IPS DF 19.7 (cell line): ENCODE results near the gene UTS2R.
"Not testable (repeated sequence)": the region's sequence is repeated elsewhere in the genome, so short reads cannot be mapped to it uniquely, and the experiment has no call there.

Experiments used
- DNase-seq: peaks from one replicate; pipeline ENCODE4 v3.0.0-alpha.2; 2013; ENCODE audit warnings: low read depth, low spot score

UTS2R gene

DNA sequence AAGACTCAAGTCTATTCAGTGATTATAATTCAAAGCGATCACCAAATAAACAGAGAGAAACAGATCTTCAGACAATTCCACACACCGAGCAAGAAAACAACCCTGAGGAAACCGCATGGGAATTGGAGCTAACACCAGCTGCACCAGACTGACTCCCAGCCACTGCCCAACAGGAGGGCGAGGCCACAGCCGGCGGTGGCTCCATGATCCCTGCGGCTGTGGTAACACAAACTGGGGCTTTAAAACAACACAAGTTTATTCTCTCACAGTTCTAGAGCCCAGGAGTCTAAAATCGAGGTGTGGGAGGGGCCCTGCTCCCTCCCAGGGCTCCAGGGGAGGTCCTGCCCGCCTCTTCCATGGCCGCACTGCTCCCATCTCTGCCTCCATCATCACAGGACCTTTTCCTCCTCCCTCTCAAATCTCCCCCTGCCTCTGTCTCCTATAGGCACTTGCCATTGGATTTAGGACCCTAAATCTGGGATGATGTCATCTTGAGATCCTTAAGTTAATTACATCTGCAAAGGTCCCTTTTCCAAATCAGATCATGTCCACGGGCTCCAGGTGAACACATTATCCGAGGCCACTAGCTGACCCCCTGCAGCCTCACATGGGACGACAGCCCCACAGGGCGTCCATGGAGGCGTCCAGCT, 36.8 kb downstream of the UTS2R start:
- DNase-seq = no peak

DNA sequence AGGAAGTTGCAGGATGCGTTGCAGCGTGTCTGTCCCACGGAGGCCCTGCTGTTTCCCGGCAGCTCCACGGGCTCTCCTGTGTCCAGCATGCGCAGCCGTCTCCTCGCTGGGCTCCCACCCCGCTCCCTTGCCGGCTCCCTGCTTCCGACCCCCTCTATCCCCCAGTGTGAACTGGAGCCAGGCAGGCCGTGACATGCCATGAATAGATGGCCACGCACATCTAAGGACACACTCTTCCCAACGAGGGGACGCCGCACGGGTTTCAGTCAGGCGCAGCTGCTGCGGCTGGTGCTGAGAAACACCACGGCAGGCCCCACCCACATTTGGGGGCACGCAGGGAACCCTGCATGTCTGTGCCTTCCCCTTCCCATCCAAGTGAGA, 37.4 kb downstream of the UTS2R start:
- no peak for DNase-seq

DNA sequence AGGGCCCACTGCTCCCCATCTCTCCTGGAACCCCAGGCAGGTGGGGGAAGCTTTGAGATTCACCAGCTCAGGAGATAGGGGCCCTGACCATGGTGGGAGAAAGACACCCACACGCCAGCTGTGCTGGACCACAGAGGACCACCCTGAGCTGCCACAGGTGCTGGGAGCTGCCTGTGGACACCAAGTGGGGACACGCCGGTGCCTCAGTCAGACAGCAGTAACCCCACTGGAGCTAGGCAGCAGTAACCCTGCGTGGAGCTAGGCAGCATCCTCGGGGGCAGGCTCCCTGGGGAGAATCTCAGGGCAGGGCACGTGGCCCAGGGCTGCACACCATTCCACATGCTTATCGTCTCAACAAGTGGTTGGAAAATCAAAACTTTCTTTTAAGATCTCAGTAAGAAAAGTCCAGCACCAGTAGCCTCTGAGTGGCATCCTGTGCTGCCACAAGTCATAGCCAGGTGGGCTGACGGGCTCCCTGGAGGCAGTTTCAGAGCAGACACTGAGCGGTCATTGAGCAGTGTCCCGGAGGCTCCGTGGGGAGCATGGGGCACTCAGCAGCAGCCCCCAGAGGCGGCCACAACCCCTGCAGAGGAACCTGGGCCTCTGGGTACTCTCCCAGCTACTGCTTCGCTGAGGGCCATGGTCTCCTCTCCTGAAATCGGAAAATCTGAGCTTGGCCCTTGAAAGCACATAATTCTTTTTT, 38.6 kb downstream of the UTS2R start:
- DNase-seq = no peak

DNA sequence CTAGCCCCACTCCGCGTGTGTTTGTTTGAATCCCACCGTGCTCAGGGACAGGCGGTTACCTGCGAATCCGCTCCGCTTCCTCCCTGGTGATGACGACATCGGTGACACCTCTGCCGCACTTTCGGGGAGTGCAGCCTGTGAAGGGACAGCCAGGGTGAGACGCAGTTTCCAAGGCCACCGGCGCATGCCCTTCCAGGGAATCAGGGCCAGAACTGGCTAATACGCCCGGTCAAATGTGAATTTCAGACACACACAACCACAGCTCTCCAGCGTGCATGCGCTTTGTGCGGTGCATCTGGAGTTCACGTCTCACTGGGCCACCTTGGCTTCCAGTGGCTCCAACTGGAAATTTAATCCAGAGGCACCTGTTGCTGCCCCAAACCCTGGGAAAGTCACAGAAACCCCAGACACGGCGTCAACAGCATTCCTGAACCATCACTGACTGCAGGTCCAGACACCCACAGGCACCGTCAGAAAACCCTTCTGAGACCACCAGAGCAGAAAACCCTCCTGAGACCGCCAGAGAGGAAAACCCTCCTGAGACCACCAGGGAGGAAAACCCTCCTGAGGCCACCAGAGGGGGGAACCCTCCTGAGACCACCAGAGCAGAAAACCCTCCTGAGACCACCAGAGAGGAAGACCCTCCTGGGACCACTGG, 40.0 kb downstream of the UTS2R start:
- no peak for DNase-seq

DNA sequence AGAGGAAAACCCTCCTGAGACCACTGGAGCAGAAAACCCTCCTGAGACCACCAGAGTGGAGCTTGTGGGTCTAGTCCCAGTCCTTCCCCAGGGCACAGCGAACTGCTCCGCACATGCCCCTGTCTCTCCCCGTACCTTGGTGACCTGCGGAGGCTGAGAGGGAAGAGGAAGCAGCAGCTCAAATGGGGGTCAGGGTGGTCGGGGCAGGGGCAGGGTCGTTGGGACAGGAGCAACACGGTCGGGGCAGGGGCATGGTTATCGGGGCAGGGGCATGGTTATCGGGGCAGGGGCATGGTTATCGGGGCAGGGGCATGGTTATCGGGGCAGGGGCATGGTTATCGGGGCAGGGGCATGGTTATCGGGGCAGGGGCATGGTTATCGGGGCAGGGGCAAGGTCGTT, 40.5 kb downstream of the UTS2R start:
- not testable (repeated sequence) for DNase-seq

DNA sequence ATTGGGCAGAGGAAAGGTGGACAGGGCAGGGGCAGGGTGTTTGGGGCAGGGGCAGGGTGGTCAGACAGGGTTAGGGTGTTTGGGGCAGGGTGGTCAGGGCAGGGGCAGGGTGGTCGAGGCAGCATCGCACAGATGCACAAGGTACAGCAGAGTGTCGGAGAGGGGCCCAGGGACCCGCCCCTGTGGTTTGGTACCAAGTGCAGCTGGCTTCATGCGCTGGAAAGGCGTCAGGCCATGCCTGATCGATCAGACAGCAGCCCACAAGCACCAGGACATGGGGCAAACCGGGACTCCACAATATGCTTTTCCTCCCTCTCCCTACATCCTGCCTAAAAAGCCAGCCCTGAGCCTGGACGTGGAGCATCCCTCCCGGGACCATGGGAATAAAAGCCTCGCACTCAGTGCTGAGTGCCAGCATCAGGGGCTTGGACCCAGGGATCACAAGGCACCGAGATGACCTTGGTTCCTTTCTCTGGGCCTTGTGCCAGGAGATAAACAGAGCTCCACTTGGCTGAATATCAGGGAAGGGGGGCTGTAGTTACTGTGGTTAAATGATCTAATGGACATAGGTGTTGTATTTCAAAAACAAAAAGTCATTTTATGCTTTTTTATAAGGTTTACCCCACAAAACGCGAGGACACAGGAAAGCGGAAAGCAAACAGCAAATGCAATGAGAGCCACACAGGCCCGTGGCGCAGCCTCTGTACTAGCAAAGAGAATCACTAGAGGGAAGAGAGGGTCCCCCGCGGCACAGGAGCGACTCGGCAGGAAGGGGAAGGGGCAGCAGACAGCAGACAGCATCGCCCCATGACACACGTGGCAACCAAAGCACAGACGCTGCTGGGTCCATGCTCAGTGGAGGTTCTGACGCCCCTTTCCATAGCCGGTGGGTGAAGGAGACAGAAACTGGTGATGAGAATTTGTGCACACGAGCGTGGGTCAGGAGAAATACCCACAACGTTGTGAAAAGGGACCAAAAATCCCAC, 41.3 kb downstream of the UTS2R start:
- no peak for DNase-seq

DNA sequence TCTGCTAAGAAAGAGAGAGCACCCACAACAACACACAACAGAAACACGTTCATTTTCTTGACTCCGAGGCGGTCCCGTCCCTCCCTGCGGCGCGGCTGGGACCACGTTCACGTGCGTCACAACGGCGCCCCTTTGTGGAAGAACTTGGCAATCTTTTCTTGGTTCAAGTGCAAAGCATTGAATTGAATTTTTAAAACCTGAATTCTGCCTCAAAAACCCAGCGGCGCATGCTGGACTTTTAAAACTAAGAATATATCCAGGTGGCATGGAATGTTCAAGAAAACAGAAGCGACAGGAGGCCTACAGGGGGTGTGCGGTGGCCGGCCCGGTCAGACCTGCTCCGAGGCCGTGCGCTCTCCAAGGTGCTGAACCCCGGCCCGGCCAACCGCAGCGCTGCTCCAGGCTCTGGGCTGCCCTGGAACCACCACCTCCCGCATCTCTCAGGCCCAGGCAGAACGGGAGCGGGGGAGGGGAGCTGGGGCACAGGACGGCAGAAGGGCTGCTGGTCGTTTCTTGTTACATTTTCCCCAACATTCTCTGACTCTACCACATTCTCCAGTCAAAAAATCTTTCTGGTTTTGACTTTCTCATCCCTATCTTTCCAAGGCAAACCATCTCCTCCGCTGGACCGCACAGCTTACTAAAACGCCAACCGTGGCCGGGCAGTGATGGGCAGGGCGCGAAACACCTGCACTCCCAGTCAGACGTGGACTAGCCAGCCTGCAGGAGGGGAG, 43.1 kb downstream of the UTS2R start:
- DNase-seq = no peak

DNA sequence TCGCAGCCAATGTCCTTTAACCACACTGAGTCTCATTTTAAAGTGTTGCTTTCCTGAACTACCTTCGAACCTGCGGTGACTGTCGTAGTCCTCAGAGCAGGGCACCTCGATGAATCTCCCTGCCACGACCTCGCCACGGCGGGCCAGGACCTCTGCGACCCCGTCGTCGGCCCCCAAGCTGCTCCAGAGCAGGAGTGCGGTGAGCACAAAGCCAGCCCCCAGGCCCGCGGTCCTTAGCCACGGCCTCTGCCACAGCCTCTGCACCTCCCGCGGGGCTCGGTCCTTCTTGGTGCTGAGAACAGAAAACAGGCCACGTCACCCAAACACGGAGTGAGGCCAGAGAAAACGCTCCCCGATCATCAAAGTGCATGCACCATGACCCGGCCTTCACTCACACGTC, 43.8 kb downstream of the UTS2R start:
- DNase-seq = no peak

DNA sequence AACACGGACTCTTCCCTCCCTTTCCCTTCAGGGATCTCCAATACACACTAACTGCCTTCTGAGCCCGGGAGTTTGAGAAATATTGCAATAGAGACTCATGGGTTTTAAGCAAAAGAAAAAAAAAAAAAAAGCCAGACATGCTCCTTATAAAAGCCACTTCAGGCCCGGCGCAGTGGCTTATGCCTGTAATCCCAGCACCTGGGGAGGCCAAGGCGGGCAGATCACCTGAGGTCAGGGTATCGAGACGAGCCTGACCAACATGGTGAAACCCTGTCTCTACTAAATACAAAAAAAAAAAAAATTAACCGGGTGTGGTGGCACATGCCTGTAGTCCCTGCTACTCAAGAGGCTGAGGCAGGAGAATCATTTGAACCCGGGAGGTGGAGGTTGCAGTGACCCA, 44.2 kb downstream of the UTS2R start:
- DNase-seq = no peak

DNA sequence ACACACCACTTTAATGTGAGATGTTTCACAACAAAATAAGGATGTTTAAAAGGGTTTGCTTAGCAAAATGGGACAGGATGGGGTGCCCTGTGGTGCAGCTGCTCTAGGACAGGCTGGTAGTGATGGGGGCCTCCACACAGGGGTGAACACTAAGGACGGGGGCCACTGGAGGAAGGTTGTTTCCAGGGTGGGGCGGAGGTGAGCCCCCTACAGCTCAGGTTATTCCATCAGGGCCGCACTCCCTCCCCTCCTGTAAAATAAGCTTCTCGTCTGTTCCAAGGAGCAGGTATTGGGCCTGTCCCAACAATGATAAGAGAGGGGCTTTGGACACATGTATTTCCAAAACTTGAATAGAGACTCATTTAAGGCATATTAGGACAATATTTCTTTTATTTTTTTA, 44.7 kb downstream of the UTS2R start:
- DNase-seq = no peak

DNA sequence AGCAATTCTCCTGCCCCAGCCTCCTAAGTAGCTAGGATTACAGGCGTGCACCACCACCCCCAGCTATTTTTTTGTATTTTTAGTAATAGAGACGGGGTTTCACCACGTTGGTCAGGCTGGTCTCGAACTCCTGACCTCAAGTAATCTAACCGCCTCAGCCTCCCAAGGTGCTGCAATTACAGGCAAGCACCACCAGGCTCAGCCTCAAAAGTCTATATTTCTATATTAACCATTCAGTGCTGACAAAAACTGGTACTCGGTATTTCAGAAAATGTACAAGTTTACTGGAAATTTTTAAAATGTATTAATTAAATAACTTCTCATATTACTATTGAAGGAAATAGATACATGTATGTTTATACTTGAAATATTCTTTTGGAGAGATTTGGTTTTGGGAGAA, 45.2 kb downstream of the UTS2R start:
- no peak for DNase-seq

DNA sequence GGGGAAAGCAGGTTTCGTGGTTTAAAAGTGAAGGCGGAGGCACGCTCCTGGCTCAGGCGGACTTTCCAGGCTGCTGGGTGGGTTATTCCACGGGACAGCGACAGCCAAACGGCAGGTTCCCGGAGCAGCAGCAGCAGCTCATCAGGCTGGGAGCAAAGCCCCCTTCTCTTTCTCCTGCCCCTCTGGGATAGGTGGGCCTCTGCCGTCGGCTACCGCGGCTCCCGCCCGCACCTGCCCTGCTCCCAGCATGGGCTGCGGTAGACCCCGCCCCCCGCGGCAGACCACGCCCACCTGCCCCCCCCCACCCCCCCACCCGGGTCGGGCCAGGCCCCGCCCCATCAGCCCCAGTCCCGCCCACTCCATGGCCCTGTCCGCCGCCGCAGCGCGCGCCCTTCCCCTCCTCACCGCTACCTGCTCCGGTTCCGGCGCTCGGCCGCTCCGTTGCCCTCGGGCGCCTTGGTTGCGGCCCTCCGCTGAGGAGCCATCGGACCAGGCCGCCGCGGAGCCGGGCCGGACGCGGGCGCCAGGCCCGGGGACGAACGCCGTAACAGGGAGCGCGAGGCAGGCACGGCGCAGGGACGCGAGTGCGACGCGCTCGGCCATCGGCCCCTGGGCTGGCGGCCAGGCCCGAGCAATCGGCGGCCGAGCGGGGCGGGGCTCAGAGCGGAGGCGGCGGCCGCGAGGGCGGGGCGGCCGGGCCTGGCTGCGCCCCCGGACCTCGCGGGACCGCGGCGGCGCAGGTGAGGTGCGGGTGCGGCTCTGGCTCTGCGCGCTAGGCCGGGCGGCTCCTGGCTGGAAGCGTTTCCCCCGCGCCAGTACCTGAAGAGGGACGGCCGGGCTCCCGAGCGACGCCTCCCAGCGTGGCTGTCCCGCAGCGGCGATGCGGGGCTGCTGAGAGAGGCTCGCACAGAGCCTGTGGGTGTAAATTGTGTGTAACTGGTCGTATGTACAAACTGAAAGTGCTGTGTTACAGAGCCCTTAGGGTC, 46.7 kb downstream of the UTS2R start, which contains the start of the genes HEXD and OGFOD3:
HEXD (plus strand) TSS at position 347 of the 986 bp plus-strand sequence. CDS start 1,453 bp downstream, outside the sequence.
OGFOD3 (minus strand) TSS at position 586 of the 986 bp plus-strand sequence; CDS start at position 485, 101 bp downstream.
- DNase-seq = no peak

DNA sequence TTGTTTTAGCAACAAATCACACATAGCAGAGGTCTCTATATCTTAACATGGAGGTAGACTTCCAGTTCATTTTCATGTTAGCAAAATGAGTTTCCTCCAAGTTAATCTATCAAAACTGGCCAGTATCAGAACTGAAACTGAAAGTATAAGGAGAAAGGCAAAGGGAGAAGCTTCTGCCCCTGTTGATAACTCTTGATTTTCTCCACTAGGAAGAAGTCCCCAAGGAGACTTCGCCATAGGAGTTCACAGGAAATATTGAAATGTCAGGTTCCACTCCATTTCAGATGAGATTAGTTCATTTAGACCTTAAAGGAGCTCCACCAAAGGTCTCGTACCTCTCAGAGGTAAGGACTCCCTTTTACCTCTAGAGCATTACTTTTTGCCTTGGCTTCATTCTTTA, 48.0 kb downstream of the UTS2R start:
- DNase-seq = no peak

DNA sequence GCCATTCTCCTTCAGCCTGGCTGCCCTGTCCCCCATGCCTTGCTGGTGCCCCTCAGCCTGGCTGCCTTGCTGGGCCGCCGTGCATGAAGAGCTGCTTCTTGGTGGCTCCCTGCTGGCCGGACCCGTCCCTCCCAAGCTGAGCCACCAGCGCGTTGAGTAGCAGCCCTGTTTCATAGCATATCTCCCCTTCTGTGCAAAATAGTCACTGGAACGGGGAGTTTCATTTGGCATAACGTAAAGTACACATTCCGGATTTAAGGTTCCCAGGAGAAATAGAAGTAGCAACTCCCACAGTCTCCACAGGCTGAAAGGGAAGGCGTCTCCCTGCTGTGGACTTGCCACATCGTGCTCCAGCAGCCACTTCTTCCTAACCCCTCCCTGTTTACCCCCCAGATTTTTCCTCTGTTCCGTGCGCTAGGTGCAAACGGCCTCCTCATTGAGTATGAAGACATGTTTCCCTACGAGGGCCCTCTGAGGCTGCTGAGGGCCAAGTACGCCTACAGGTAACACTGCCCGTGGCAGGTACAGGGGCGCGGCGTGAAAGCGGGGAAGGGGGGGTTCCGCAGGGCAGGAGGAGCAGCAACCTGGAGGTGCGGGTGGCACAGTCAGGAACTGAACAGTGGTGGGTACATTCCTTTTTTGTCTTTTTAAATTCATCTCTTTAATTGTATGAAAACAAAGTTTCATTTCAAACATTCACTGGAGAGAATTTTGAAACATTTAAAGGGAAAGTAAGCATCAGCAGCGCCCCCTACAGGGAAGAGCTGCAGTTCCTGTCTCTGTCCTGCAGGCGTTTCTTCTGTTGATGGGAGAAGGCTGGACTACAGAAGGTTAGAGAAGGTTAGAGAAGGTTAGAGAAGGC, 52.7 kb downstream of the UTS2R start:
- DNase-seq = no peak

DNA sequence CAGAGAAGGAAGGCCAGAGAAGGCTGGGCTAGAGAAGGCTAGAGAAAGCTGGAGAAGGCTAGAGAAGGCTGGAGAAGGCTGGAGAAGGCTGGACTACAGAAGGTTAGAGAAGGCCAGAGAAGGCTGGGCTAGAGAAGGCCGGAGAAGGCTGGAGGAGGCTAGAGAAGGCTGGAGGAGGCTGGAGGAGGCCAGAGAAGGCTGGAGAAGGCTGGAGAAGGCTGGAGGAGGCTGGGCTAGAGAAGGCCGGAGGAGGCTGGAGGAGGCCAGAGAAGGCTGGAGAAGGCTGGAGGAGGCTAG, 53.2 kb downstream of the UTS2R start:
- no peak for DNase-seq
